ENCODE results near the gene CYB561A3.

Gene CYB561A3

DNA sequence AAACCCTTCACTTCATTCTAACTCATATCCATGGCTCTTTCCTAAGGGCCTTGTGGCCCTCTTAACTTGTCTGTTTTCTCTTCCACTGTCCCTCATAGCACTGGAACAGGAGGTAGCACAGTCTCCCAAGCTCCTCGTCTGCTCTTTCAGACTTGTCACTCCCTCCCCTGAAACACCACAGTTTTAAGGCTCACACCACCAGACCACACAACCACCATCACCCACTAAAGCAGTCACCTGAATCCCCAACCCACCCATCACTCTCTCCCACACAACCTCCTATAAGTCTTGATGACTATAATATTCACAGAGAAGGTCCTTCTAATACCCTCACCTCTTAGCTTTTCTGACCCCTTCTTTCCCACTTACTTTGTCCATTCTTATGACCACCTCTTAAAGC lies 55.5 kb downstream of the CYB561A3 start:
- TF ChIP-seq CTCF (IDR thresholded peaks at IDR 0.05; ENCODE audit: low read depth, low read length): no peak
- no peak for DNase-seq (ENCODE audit: low read depth in 2 of 2)
- H3K4me3 ChIP-seq (replicated peaks in 1 of 2; ENCODE audit: low read depth in 2 of 2, low read length in 2 of 2): no peak overlapping the region

DNA sequence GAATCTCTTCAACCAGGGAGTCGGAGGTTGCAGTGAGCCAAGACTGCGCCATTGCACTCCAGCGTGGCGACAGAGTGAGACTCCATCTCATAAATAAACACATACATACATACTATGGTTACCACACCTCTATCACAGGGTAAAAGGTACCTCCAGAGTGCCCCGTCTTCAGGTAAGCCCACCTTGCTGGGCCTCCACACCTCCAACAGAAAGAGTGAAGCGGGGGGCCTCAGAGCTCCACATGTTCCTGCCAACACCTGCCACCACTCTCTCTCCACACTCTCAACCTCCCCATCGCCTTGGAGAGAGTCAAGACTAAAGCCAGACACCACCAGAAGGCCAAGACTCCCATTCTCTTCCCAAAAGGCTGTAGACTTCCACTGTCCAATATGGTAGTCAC lies 56.3 kb downstream of the CYB561A3 start:
- no peak overlapping the region for H3K4me3 ChIP-seq (replicated peaks in 1 of 2; ENCODE audit: low read depth in 2 of 2, low read length in 2 of 2)
- no peak for DNase-seq (ENCODE audit: low read depth in 2 of 2)
- no peak for TF ChIP-seq CTCF (IDR thresholded peaks at IDR 0.05; ENCODE audit: low read depth, low read length)

DNA sequence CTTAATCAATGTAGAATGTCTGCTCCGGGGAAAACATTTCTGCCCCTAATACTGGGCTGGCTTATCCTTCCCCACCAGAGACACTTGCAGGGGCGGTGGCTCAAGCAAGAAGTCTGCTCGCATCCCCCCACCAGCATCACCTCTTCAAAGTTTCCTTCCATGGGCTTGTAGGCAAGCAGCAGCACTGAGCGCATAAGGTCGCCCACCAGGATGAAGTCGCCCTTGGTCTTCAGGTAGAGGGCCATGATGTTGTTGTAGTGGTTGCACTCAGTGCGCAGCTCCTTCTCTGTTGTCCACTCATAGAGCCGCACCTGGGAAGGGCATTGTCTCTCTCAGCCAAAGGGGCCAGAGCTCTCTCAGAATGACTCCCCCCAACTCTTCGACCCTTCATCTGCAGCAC lies 58.0 kb downstream of the CYB561A3 start:
- DNase-seq (ENCODE audit: low read depth in 2 of 2): no peak
- TF ChIP-seq CTCF (IDR thresholded peaks at IDR 0.05; ENCODE audit: low read depth, low read length): no peak
- H3K4me3 ChIP-seq (replicated peaks in 1 of 2; ENCODE audit: low read depth in 2 of 2, low read length in 2 of 2): no peak overlapping the region

- H3K4me3 ChIP-seq (replicated peaks in 1 of 2; ENCODE audit: low read depth in 2 of 2, low read length in 2 of 2): no peak overlapping the region
- no peak for DNase-seq (ENCODE audit: low read depth in 2 of 2)
- TF ChIP-seq CTCF (IDR thresholded peaks at IDR 0.05; ENCODE audit: low read depth, low read length): no peak
Measured at GRCh38 chr11:61302550-61302949, 59.1 kb downstream of the CYB561A3 start.
